ENCODE data around the gene GSTM5.
"Not testable (repeated sequence)": the region's sequence is repeated elsewhere in the genome, so short reads cannot be mapped to it uniquely, and the experiment has no call there.

The GSTM5 gene

GRCh38 chr1:109711593-109712320 lies at the start of gene GSTM5:
GSTM5 (plus strand) TSS chr1:109712251; CDS start chr1:109712313, 62 bp downstream.
- DNase-seq: not testable (repeated sequence)

GRCh38 chr1:109664671-109665070 lies 47.4 kb upstream of the GSTM5 start:
- no peak for DNase-seq

- peak; percentile 81 for DNase-seq
These were observed 44.5 kb upstream of the GSTM5 start, which contains the start of gene GSTM2 for GRCh38 chr1:109667452-109668122. GSTM2 (plus strand) TSS chr1:109668057; CDS start chr1:109668116, 59 bp downstream.

GRCh38 chr1:109668123-109668775 lies 43.8 kb upstream of the GSTM5 start:
- no peak for DNase-seq

GRCh38 chr1:109669246-109669948 lies 42.7 kb upstream of the GSTM5 start:
- no peak for DNase-seq

- not testable (repeated sequence) for DNase-seq
These were observed 42.1 kb upstream of the GSTM5 start for GRCh38 chr1:109669949-109670302.

GRCh38 chr1:109671067-109671466 lies 41.0 kb upstream of the GSTM5 start:
- no peak for DNase-seq

- DNase-seq: not testable (repeated sequence)
These were observed 38.2 kb upstream of the GSTM5 start for GRCh38 chr1:109673861-109674260.

GRCh38 chr1:109676683-109677381 lies 35.2 kb upstream of the GSTM5 start:
- DNase-seq: not testable (repeated sequence)

- no peak for DNase-seq
These were observed 34.6 kb upstream of the GSTM5 start for GRCh38 chr1:109677459-109677858.

- DNase-seq: not testable (repeated sequence)
These were observed 33.4 kb upstream of the GSTM5 start for GRCh38 chr1:109678637-109679036.

- not testable (repeated sequence) for DNase-seq
These were observed 27.3 kb upstream of the GSTM5 start for GRCh38 chr1:109684777-109685176.

- DNase-seq: not testable (repeated sequence)
These were observed 26.7 kb upstream of the GSTM5 start for GRCh38 chr1:109685399-109685798.

GRCh38 chr1:109685890-109686289 lies 26.2 kb upstream of the GSTM5 start:
- not testable (repeated sequence) for DNase-seq

- not testable (repeated sequence) for DNase-seq
These were observed 24.9 kb upstream of the GSTM5 start for GRCh38 chr1:109687109-109687508.

GRCh38 chr1:109687641-109688499 lies 24.2 kb upstream of the GSTM5 start, which contains the start of gene GSTM1:
GSTM1 (plus strand) TSS chr1:109687817; CDS start chr1:109687874, 57 bp downstream.
- DNase-seq: no peak

- no peak for DNase-seq
These were observed 22.1 kb upstream of the GSTM5 start for GRCh38 chr1:109689844-109690405.

GRCh38 chr1:109691759-109692158 lies 20.3 kb upstream of the GSTM5 start:
- no peak for DNase-seq

GRCh38 chr1:109694400-109694799 lies 17.7 kb upstream of the GSTM5 start:
- DNase-seq: not testable (repeated sequence)

GRCh38 chr1:109695138-109695537 lies 16.9 kb upstream of the GSTM5 start:
- DNase-seq: not testable (repeated sequence)

GRCh38 chr1:109697066-109697465 lies 15.0 kb upstream of the GSTM5 start:
- DNase-seq: no peak

All from NCI-H2171 (cell line).